Caco-2 (cell line): ENCODE measurements around the gene ZNF830. TPM values are rescaled to one million over a fixed set of nuclear protein-coding genes. Genes with fewer than 3 reads are reported as not detected.

Experiments
- Bru-seq: library from RNA; stranded (reverse); fragments of 400-500 nt; gene quantifications from one replicate; lab custom pipeline; 2021; lab: Mats Ljungman, UMichigan
- BruChase-seq, 2 experiments: library from RNA; stranded (reverse); fragments of 400-500 nt; gene quantifications; one replicate each; lab custom pipeline; 2021; lab: Mats Ljungman, UMichigan
- BruUV-seq: library from RNA; stranded (reverse); fragments of 400-500 nt; replicated peaks from 2 replicates; lab custom pipeline; 2021; lab: Mats Ljungman, UMichigan
- CTCF ChIA-PET: fragments of 300-600 bp; sonication (Branson Sonifier 250); formaldehyde crosslinking; loops from one replicate; lab custom pipeline; 2022; ENCODE audit warnings: antibody characterized with exemption; lab: Charles Lee
- POLR2A ChIA-PET: fragments of 300-600 bp; sonication (Branson Sonifier 250); formaldehyde crosslinking; loops from one replicate; lab custom pipeline; 2022; ENCODE audit warnings: antibody characterized with exemption; lab: Charles Lee
- DNase-seq, 2 experiments: peaks; one replicate each; pipeline versions ENCODE4 v3.0.0 to v3.0.0-alpha.2; 2020 to 2022
- H3K27me3 ChIP-seq: replicated peaks from 2 replicates; pipeline ENCODE4 v1.6.0; 2011; ENCODE audit warnings: low read length; ENCODE audit not compliant: control insufficient read depth, insufficient read depth
- H3K36me3 ChIP-seq: 2 replicates; pipeline ENCODE4 v1.5.1; 2011; ENCODE audit warnings: low read length; ENCODE audit not compliant: control insufficient read depth, insufficient read depth
- H3K4me1 ChIP-seq: fragments of 250-450 bp; sonication (Bioruptor Pico); 2 replicates; pipeline ENCODE4 v1.5.1; 2020; ENCODE audit warnings: mild to moderate bottlenecking
- H3K4me3 ChIP-seq: 2 replicates; pipeline ENCODE4 v1.5.1; 2011; ENCODE audit warnings: low read depth, mild to moderate bottlenecking, control low read depth, low read length
- H3K9me3 ChIP-seq: fragments of 250-450 bp; sonication (Bioruptor Pico); 2 replicates; pipeline ENCODE4 v1.5.1; 2020; ENCODE audit warnings: mild to moderate bottlenecking, moderate library complexity
- H3K27ac Mint-ChIP-seq: one replicate; pipeline ENCODE4 v1.8.0; 2022; ENCODE audit warnings: mixed read lengths; ENCODE audit not compliant: unreplicated experiment
- H3K27me3 Mint-ChIP-seq: one replicate; pipeline ENCODE4 v1.8.0; 2022; ENCODE audit warnings: mixed read lengths; ENCODE audit not compliant: insufficient read depth, unreplicated experiment
- H3K36me3 Mint-ChIP-seq: one replicate; pipeline ENCODE4 v1.8.0; 2022; ENCODE audit warnings: mild to moderate bottlenecking, mixed read lengths; ENCODE audit not compliant: insufficient read depth, unreplicated experiment
- H3K4me1 Mint-ChIP-seq: one replicate; pipeline ENCODE4 v1.8.0; 2022; ENCODE audit warnings: low read depth, mixed read lengths; ENCODE audit not compliant: unreplicated experiment
- H3K4me3 Mint-ChIP-seq: one replicate; pipeline ENCODE4 v1.8.0; 2022; ENCODE audit warnings: mild to moderate bottlenecking, moderate library complexity, mixed read lengths; ENCODE audit not compliant: unreplicated experiment
- H3K9me3 Mint-ChIP-seq: one replicate; pipeline ENCODE4 v1.8.0; 2022; ENCODE audit warnings: mixed read lengths; ENCODE audit not compliant: unreplicated experiment
- intact Hi-C: fragments of 100-400 bp; cut with micrococcal nuclease; formaldehyde crosslinking; loops from one replicate; pipeline ENCODE4 v1.10.0; 2022; ENCODE audit not compliant: unreplicated experiment
- long read RNA-seq: library from polyadenylated mRNA; stranded (forward); transcript quantifications from one replicate; pipeline ENCODE4 v2.0.0, GENCODE V29; 2022
- total RNA-seq: library from RNA; stranded (reverse); gene quantifications from 2 replicates; pipeline ENCODE4 v1.2.3, GENCODE V29; 2022
- TF ChIP-seq, protein P1 (sequence below), 2 experiments: fragments of 200-600 bp in 1 of 2; IDR thresholded peaks; 1 replicate in 1 of 2; 2 replicates in 1 of 2; pipeline versions ENCODE4 v1.5.1 to v1.8.0; 2011 to 2022; ENCODE audit warnings: antibody characterized with exemption in 1 of 2, control low read depth in 1 of 2, inconsistent platforms in 1 of 2, low read depth in 1 of 2, low read length in 1 of 2, mild to moderate bottlenecking in 1 of 2, moderate library complexity in 1 of 2; ENCODE audit not compliant: insufficient read depth in 1 of 2, severe bottlenecking in 1 of 2, unreplicated experiment in 1 of 2

Gene ZNF830
- total RNA-seq (24.3 and 25.0 TPM in 2 replicates), Bru-seq, nascent RNA (percentile 97 among the genes with signal in this experiment), BruChase-seq, experiment 1, labeled RNA remaining after a 2-hour chase (percentile 97 among the genes with signal in this experiment), BruChase-seq, experiment 2, labeled RNA remaining after a 6-hour chase (percentile 93 among the genes with signal in this experiment)
- long read RNA-seq, transcript ZNF830-201 (1 exons, 2,246 nt): major isoform, 38 of 38 reads
- long read RNA-seq, partial matches to known transcripts: 0 of 38 reads
- long read RNA-seq, other reads (novel, unspliced or antisense): 0 of 38 reads

DNA sequence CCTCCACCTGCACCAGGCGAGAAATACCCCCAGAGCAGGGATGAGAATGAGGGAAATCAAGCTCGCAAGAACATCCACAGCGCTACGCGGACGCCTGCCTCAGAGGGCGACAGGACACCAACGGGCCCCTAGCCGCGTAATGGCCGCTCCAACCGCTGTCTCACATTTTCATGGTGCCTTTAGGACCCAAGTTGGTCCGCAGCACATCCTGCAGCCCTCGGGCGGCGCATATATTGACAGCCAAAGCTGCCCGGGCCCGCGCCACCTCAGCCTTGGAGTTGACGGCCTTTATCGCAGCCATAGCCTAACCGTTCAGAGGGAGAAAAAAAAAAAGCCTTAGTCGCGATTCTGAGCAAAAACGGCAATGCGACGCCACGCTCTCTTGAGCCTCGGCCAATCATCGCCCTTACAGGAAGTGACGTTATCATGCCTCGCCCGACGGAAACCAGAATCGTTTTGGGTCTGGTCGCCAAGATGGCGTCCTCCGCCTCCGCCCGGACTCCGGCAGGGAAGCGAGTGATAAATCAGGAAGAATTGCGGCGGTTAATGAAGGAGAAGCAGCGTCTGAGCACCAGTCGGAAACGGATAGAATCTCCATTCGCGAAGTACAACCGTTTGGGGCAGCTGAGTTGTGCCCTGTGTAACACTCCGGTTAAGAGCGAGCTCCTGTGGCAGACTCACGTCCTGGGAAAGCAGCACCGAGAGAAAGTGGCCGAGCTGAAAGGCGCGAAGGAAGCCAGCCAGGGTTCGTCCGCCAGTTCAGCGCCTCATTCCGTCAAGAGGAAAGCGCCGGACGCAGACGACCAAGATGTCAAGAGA, at the start of gene ZNF830, which contains the start of gene CCT6B:
ZNF830 (plus strand) TSS at position 448 of the 819 bp plus-strand sequence; CDS start at position 475, 27 bp downstream.
CCT6B (minus strand) TSS at position 368 of the 819 bp plus-strand sequence; CDS start at position 301, 67 bp downstream.
- no TSS peak for BruUV-seq
- ChIA-PET POLR2A (interaction anchor here (0.6 to 1.2 kb wide), 2 partner anchors 19 to 1565 kb away, joined by 4 to 11 read pairs; partner anchors contain the start of gene LIG3), CTCF (no interaction called here)
- H3K27me3 Mint-ChIP-seq: peaks cover 11% of the 10 kb centered on the region
- Histone ChIP-seq H3K4me3 (peak within 1 kb of the TSS; percentile 74), H3K36me3 (peaks cover 2% of the 10 kb centered on the region), H3K4me1 (peaks cover 12% of the 10 kb centered on the region), H3K9me3 (no peaks in the 10 kb centered on the region), H3K27me3 (no peaks in the 10 kb centered on the region)
- H3K36me3 Mint-ChIP-seq: peaks cover 22% of the 10 kb centered on the region
- DNase-seq: peak; percentile 90 to 93
- H3K9me3 Mint-ChIP-seq: peaks cover 12% of the 10 kb centered on the region
- peak within 1 kb of the TSS; percentile 94 for H3K4me3 Mint-ChIP-seq
- peak within 1 kb of the TSS; percentile 99 for H3K27ac Mint-ChIP-seq
- TF ChIP-seq, protein P1, sequence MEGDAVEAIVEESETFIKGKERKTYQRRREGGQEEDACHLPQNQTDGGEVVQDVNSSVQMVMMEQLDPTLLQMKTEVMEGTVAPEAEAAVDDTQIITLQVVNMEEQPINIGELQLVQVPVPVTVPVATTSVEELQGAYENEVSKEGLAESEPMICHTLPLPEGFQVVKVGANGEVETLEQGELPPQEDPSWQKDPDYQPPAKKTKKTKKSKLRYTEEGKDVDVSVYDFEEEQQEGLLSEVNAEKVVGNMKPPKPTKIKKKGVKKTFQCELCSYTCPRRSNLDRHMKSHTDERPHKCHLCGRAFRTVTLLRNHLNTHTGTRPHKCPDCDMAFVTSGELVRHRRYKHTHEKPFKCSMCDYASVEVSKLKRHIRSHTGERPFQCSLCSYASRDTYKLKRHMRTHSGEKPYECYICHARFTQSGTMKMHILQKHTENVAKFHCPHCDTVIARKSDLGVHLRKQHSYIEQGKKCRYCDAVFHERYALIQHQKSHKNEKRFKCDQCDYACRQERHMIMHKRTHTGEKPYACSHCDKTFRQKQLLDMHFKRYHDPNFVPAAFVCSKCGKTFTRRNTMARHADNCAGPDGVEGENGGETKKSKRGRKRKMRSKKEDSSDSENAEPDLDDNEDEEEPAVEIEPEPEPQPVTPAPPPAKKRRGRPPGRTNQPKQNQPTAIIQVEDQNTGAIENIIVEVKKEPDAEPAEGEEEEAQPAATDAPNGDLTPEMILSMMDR (IDR thresholded peaks at IDR 0.05; ENCODE audit: insufficient read depth in 1 of 2, low read depth in 1 of 2, low read length in 1 of 2, severe bottlenecking in 1 of 2, unreplicated experiment in 1 of 2): no peak
- intact Hi-C loops: no loop called here
- H3K4me1 Mint-ChIP-seq: peaks cover 14% of the 10 kb centered on the region

DNA sequence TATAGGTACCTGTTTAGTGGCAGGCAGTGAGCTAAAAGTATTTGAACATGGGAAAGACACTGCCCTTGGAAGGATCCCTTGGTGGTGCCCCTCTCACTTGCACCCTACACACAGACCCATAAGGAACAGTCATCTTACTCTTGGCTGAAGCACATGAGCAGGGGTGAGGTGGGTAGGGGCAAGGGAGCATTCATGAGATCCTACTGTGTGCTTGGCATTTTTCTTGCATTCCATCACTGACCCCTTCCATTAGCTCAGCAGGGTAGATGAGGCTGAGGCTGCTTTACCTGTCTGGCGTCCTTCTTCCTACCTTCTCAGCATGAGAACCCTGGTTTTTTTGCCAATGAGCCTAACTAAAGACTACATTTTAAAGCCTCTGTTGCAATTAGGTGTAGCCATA, 48.3 kb upstream of the ZNF830 start:
- Mint-ChIP-seq H3K27me3 (peaks cover 19% of the 10 kb centered on the region), H3K4me3 (no peak overlapping the region), H3K36me3 (no peaks in the 10 kb centered on the region), H3K4me1 (no peaks in the 10 kb centered on the region), H3K27ac (no peak overlapping the region), H3K9me3 (no peaks in the 10 kb centered on the region)
- H3K36me3 ChIP-seq: no peaks in the 10 kb centered on the region
- no TSS peak for BruUV-seq
- H3K4me3 ChIP-seq: no peak overlapping the region
- H3K9me3 ChIP-seq: no peaks in the 10 kb centered on the region
- ChIA-PET CTCF (no interaction called here), POLR2A (no interaction called here)
- intact Hi-C loops: no loop called here
- no peaks in the 10 kb centered on the region for H3K27me3 ChIP-seq
- TF ChIP-seq, protein P1 (IDR thresholded peaks at IDR 0.05; ENCODE audit: insufficient read depth in 1 of 2, low read depth in 1 of 2, low read length in 1 of 2, severe bottlenecking in 1 of 2, unreplicated experiment in 1 of 2): no peak
- no peak for DNase-seq
- H3K4me1 ChIP-seq: no peaks in the 10 kb centered on the region

DNA sequence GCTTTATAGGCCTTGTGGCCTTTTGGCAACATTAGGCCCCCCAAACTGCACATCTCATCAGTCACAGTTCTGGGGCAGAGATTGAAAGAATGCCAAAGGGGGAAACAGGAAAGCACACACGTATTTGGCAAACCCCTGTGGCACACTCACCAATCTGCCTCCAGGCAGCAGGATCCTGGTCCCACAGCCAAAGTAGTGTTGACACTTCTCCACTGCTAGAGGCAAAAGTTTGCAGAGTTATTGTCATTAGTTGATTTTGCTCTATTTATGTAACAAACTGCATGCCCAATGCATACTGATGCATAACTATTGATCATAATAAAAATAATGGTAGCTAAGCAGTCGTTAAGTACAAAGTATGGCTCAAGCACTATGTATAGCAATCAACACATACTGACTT, 45.2 kb upstream of the ZNF830 start:
- no peak overlapping the region for H3K4me3 ChIP-seq
- H3K4me1 ChIP-seq: no peaks in the 10 kb centered on the region
- H3K4me1 Mint-ChIP-seq: no peaks in the 10 kb centered on the region
- intact Hi-C loops: no loop called here
- ChIA-PET CTCF (no interaction called here), POLR2A (no interaction called here)
- H3K27me3 Mint-ChIP-seq: peaks cover 12% of the 10 kb centered on the region
- TF ChIP-seq, protein P1 (IDR thresholded peaks at IDR 0.05; ENCODE audit: insufficient read depth in 1 of 2, low read depth in 1 of 2, low read length in 1 of 2, severe bottlenecking in 1 of 2, unreplicated experiment in 1 of 2): no peak
- H3K4me3 Mint-ChIP-seq: no peak overlapping the region
- no peaks in the 10 kb centered on the region for H3K9me3 ChIP-seq
- H3K36me3 Mint-ChIP-seq: no peaks in the 10 kb centered on the region
- no peak for DNase-seq
- no peaks in the 10 kb centered on the region for H3K9me3 Mint-ChIP-seq
- H3K27me3 ChIP-seq: no peaks in the 10 kb centered on the region
- H3K36me3 ChIP-seq: no peaks in the 10 kb centered on the region
- H3K27ac Mint-ChIP-seq: no peak overlapping the region
- BruUV-seq: no TSS peak
